Measurements from ENCODE around the gene SGPL1.

SGPL1 gene

GRCh38 chr10:70828923-70829322, 13.2 kb downstream of the SGPL1 start:
- H3K4me1 ChIP-seq, result peaks cover 11% of the 10 kb centered on the region
- no peak for TF ChIP-seq CTCF (IDR thresholded peaks at IDR 0.05)

GRCh38 chr10:70829543-70829942, 13.8 kb downstream of the SGPL1 start:
- no peak for TF ChIP-seq CTCF (IDR thresholded peaks at IDR 0.05)
- peak overlapping the region; percentile 24 for H3K4me2 ChIP-seq (ENCODE audit: low read length)
- peaks cover 24% of the 10 kb centered on the region for H3K79me2 ChIP-seq
- H3K4me3 ChIP-seq (ENCODE audit: low read depth, low read length), result no peak overlapping the region
- H3K27ac ChIP-seq, result no peak overlapping the region
- no peaks in the 10 kb centered on the region for H3K27me3 ChIP-seq (ENCODE audit: control insufficient read depth, insufficient read depth, low read length)
- H2AFZ ChIP-seq, result no peak overlapping the region
- no peak overlapping the region for H3K9ac ChIP-seq
- no peaks in the 10 kb centered on the region for H3K36me3 ChIP-seq (ENCODE audit: control insufficient read depth, insufficient read depth, low read length)
- H3K4me1 ChIP-seq, result peaks cover 11% of the 10 kb centered on the region
- H3K9me3 ChIP-seq (ENCODE audit: control insufficient read depth, low read length), result no peaks in the 10 kb centered on the region

More at GRCh38 chr10:70828923-70829322, 13.2 kb downstream of the SGPL1 start:
- Histone ChIP-seq H3K4me3 (ENCODE audit: low read depth, low read length) (no peak overlapping the region), H3K27me3 (ENCODE audit: control insufficient read depth, insufficient read depth, low read length) (no peaks in the 10 kb centered on the region), H3K9ac (no peak overlapping the region), H3K79me2 (peaks cover 18% of the 10 kb centered on the region), H3K4me2 (ENCODE audit: low read length) (peak overlapping the region; percentile 24), H3K9me3 (ENCODE audit: control insufficient read depth, low read length) (no peaks in the 10 kb centered on the region), H3K36me3 (ENCODE audit: control insufficient read depth, insufficient read depth, low read length) (no peaks in the 10 kb centered on the region), H3K27ac (peak overlapping the region; percentile 15), H2AFZ (no peak overlapping the region)

- no peak overlapping the region for H2AFZ ChIP-seq
- peaks cover 24% of the 10 kb centered on the region for H3K79me2 ChIP-seq
- no peak overlapping the region for H3K4me2 ChIP-seq (ENCODE audit: low read length)
- H3K9ac ChIP-seq, result no peak overlapping the region
- H3K9me3 ChIP-seq (ENCODE audit: control insufficient read depth, low read length), result no peaks in the 10 kb centered on the region
- peaks cover 11% of the 10 kb centered on the region for H3K4me1 ChIP-seq
- H3K36me3 ChIP-seq (ENCODE audit: control insufficient read depth, insufficient read depth, low read length), result no peaks in the 10 kb centered on the region
- TF ChIP-seq CTCF (IDR thresholded peaks at IDR 0.05), result no peak
- H3K27me3 ChIP-seq (ENCODE audit: control insufficient read depth, insufficient read depth, low read length), result no peaks in the 10 kb centered on the region
- no peak overlapping the region for H3K27ac ChIP-seq
- no peak overlapping the region for H3K4me3 ChIP-seq (ENCODE audit: low read depth, low read length)
Observed at GRCh38 chr10:70830164-70830563, 14.4 kb downstream of the SGPL1 start.

GRCh38 chr10:70832221-70832620, 16.5 kb downstream of the SGPL1 start:
- no peak overlapping the region for H3K4me3 ChIP-seq (ENCODE audit: low read depth, low read length)
- H2AFZ ChIP-seq, result no peak overlapping the region
- H3K79me2 ChIP-seq, result peaks cover 26% of the 10 kb centered on the region
- H3K27ac ChIP-seq, result no peak overlapping the region
- H3K36me3 ChIP-seq (ENCODE audit: control insufficient read depth, insufficient read depth, low read length), result no peaks in the 10 kb centered on the region
- no peak for TF ChIP-seq CTCF (IDR thresholded peaks at IDR 0.05)
- no peaks in the 10 kb centered on the region for H3K27me3 ChIP-seq (ENCODE audit: control insufficient read depth, insufficient read depth, low read length)
- no peak overlapping the region for H3K4me2 ChIP-seq (ENCODE audit: low read length)
- no peak overlapping the region for H3K9ac ChIP-seq
- no peaks in the 10 kb centered on the region for H3K9me3 ChIP-seq (ENCODE audit: control insufficient read depth, low read length)
- peaks cover 11% of the 10 kb centered on the region for H3K4me1 ChIP-seq

- no peaks in the 10 kb centered on the region for H3K36me3 ChIP-seq (ENCODE audit: control insufficient read depth, insufficient read depth, low read length)
Observed at GRCh38 chr10:70832852-70833528, 17.2 kb downstream of the SGPL1 start.

More at GRCh38 chr10:70832852-70833528, 17.2 kb downstream of the SGPL1 start:
- H3K79me2 ChIP-seq, result peaks cover 31% of the 10 kb centered on the region
- no peak overlapping the region for H3K27ac ChIP-seq
- peaks cover 11% of the 10 kb centered on the region for H3K4me1 ChIP-seq
- no peak overlapping the region for H3K9ac ChIP-seq
- no peak overlapping the region for H3K4me2 ChIP-seq (ENCODE audit: low read length)
- H3K27me3 ChIP-seq (ENCODE audit: control insufficient read depth, insufficient read depth, low read length), result no peaks in the 10 kb centered on the region
- no peak overlapping the region for H3K4me3 ChIP-seq (ENCODE audit: low read depth, low read length)
- H2AFZ ChIP-seq, result no peak overlapping the region
- H3K9me3 ChIP-seq (ENCODE audit: control insufficient read depth, low read length), result no peaks in the 10 kb centered on the region
- TF ChIP-seq CTCF (IDR thresholded peaks at IDR 0.05), result no peak

Measured in parathyroid adenoma (tissue), 2 donors.